NCI-H82 (cell line): ENCODE data around the gene IL1RN.
A peak's percentile ranks its signal among the peaks of the same experiment; 100 is the strongest.

Experiments
- DNase-seq: peaks from one replicate; lab custom pipeline; 2025; lab: John Stamatoyannopoulos, UW

Gene IL1RN

DNA sequence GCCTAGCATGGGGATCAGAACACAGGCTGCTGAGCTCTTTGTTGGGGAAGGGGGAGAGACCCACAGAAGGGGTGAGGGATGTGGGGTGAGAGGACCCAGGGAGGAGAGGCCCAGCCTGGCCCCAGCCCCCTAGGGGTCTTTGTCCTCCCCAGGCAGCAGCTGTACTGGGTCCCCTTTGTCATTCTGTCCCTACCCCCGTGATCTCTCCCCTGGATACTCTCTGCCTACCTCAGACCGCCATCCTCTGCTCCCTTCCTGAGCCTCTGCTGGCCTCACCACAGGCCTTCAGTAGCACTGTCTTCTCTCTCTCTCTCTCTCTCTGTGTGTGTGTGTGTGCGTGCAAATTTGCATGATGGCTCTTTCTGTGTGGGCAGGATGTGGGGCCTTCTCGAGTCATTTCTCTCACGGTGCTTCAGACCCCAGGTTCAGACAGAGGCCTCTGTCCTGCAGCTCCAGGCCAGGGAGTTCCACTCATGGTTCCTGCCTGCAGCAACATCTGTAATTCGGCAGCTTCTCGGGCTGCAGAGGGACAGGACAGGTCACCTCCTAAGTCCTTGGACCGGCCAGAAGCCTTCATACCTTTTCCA, 47.7 kb downstream of the IL1RN start:
- DNase-seq = no peak

DNA sequence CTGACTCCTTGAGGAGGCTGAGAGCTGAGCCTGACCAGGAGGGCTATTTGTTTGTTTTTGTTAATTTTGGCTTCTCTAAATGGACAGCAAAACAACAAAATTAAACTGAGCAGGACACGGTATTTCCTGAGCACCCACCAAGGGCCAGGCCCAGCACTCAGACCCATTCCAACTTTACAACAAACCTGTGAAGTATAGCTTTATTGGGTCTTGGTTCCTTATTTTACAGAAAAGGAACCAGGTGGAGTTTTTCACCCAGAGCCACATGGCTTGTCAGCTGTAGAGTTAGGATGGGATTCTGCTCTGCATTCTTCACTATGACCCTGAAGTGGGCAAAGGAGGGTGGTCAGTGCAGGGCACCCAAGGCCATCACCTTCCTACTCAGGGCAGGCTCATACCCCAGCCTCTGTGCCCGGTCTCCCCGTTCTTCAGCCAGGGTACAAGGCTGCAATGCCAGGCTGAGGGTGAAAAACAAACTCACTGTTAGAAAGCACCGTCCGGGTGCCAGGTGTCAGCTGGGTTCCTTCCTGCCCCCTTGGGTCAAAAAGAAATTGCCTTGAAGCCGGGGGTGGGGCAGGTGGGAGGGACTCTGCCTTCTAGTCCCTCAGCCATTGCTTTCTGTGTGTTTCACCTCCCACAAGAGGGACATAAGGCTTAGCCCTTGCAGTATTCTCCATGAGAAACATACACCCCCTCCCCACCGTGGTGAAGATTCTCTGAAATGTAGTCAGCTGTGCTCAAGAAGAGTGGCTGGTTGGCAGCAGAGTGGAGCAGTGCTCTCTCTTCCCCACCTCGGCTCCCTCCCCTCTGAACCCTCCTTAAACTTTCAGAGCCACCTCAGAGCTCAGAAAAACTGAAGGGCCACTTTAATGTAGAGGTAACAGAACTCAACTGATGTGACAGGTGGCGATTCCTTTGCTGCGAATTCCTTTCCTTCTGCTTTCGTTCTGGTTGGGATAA, 48.6 kb downstream of the IL1RN start:
- DNase-seq = peak; percentile 8

DNA sequence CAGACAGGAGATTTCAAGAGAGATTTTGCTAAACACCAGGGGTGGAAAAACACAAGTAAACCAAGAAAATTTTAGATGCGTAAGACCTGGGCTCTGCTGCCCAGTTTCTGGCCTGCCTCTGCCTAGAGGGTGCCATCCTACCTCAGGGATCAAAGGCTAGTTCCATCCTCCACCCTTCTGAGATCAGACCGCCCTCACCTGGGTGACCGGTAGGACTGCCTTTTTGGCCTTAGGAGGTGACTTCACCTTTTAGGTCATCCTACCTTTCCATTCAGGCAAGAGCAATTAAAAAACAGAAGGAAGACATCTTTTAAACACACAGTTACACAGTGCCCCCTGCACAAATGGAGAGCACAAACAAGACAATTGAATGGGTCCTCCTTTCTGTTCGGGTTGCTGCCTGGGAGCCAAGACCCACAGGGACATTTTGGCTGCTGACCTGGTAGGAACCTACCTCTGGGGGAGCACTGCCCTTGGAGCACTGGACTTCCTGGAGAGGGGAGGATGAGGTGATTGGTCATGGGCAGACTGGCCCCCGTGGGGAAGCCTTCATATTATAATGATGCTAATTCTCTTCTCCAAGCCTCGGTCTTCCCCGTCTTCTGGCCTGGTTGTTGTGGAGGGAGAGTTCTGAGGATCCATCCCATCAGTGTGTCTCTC, 49.4 kb downstream of the IL1RN start:
- DNase-seq = no peak

DNA sequence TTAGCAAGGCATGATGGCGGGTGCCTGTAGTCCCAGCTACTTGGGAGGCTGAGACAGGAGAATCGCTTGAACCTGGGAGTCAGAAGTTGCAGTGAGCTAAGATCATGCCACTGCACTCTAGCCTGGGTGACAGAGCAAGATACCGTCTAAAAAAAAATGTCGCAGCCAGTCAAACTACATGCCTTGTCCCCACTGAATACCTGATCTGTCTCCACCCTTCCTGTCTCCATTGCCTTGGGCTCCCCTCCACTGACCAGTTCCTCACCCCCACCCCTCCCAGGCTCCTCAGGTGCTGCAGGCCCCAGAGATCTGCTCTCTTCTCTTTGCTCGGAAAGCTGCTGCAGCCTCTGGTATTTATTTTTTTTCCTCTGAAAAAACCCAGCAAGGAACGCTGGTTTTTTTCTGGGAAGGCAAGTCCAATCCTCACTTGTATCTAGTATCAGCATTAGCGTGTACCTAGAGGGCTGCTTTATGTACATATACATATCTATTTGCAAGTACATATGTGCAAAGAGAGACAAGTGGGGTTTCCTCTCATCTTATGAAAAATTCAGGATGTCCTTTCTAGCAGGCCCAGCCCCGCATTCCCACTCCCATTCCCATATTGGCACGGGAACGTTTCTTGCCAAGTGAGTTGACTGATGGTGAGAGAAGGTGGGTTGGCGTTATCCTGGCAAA, 50.8 kb downstream of the IL1RN start:
- no peak for DNase-seq

DNA sequence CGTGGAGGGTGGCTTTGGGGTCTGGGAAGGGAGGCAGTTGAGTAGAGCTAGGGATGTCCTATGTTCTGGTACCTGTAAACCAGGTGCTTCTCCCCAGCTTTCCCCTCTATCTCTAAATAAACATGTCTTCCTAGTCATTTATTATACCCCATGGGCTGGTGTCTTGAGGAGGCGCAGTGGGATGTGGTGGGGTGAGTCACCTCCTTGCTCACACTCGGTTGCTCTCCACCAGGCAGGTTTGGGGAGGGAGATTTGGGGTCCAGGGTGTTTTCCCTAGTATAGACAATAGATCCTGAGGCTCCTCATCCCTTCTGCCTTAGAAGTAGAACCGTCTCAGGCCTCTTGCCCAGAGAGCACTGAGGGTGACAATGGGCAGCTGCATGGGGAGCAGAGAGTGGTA, 51.5 kb downstream of the IL1RN start:
- DNase-seq = no peak

DNA sequence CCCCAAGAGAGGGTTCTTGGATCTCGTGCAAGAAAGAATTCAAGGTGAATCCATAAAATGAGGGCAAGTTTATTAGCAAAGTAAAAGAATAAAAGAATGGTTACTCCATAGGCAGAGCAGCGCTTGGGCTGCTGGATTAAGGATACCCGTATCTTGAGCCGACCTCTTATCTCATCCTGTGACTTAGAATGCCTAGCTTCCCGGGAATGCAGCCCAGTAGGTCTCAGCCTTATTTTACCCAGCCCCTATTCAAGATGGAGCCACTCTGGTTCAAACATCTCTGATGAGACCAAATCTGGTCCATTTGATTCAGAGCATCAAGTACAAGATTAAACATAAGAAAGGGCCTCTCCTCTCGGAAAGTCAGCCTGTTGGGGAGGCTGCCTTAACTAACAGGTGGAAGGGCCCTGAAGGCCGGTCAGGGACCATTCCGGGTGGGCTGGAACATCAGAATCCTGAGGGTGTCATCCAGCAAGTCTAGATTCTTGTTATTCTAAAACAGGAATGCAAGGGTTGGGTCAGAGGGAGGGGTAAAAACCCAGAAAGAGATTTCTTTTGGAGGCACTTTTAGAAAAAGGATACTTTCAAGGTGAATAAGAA, 52.1 kb downstream of the IL1RN start:
- DNase-seq = no peak

DNA sequence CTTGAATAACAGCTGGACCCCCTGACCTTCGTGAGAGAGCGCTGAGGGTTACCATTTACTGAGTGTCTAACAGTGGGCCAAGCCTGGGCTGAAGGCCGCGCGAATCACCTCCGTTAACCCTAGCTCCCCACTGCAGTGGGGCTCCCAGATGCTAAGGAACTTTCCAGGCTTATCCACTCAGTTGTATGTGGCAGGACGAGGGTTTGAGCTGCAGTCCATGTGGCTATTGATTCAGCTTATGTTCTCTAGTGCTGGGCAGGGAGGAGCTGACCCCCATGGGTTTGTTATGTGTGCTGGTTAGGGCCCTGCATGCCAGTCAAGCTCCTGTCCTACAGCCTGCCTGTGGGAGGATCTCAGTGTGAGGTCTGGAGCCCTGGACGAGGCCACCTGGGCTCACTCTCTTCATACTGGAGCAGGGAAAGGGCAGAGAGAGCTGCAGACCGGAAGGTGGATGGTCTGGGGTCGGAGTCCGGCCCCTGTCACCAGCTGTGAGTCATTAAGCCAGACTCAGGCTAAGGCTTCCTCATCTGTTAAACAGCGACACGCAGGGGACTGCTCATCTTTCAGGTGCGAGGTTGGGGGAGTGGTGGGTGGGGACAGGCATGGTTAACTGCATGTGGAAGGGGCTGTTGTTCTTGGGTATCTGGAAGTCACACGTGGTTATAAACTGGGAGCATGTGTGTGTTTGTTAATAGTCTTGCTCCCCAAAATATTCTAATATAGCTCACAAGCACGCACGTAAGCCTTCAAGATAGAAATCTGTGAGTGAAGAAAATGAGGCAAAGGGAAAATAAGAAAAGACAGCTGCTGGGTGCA, 52.9 kb downstream of the IL1RN start:
- no peak for DNase-seq

DNA sequence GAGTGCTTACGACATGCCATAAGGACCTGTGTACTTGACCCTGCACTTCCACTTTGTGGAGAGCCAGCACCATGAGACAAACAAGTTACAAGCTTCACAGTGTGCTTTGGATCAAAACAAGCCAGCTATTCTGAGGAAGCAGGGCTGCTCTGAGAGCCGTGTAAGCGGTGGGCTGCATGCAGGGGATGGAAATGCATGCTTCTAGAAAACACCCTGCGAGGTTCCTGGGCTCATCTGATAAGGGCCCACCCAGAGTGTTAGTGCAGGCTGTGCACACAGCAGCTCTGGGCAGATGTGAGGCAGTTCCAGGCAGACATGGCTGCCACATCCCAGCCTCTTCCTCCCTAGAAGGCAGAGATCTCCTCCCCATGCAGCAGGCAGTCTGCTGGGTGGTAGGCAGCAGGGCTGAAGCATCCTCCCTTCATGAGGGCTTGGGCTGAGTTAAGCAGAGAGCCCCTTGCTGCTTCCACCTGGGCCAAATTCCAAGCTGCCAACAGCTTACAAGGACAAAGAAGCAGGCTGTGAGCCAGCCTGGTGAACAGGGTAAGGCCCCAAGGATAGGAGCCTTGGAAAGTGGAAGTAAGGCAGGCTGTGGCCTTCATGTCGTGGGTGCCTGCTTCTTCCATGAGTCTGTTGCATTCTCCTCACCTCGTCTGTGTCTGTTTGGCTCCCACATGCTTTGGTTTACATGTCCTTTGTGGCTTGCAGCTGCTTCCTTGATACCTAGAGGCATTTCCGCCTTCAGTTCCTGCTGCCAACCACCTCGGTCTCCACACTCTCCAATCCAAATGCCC, 54.1 kb downstream of the IL1RN start:
- DNase-seq = no peak

DNA sequence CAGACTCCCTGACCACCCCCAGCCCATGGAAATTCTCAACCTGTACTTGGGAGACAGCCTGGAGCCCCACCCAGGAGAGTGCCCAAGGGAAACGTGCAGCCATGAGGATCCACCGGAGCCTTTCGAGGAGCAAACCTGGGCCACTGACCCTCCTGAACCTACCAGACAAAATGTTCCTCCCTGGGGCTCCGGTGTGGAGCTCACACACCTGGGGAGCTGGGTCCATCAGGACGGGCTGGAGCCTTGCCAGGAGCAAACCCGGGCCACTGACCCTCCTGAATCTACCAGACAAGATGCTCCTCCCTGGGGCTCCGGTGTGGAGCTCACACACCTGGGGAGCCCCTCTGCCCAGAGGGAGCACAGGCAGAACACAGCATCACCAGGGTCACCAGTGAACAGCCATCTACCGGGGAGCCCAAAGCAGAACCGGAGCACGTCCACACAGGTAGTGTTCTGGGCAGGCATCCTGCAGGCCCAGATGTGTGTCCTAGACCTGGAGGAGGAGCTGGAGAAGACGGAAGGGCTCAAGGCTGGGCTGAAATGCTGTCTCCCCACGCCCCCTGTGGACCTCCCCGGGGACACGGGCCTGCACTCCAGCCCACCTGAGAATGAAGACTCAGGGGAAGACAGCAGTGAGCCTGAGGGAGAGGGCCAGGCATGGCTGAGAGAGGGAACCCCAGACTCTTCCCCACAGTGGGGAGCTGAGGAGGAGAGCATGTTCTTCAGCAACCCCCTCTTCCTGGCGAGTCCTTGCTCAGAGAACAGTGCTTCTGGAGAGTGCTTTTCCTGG, 55.3 kb downstream of the IL1RN start:
- no peak for DNase-seq

DNA sequence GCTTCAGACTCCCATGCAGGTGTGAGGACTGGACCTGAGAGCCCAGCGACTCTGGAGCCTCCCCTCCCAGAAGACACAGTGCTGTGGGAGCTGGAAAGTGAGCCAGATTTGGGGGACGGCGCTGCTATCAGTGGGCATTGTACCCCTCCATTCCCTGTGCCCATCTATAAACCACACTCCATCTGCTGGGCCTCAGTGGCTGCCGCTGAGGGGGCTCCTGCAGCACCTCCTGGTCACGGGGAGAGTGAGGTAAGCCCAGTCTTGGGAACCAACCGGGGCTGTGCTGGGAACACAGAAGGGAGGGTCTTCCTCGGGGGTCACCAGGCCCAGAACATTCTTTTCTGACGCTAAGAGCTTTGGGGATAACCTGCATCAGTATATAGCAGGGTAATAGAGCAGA, 55.9 kb downstream of the IL1RN start:
- DNase-seq = no peak
